K562 (cell line): ENCODE results near the gene RPS6KL1. TPM values are rescaled to one million over a fixed set of nuclear protein-coding genes. Genes with fewer than 3 reads are reported as not detected.
A peak's percentile ranks its signal among the peaks of the same experiment; 100 is the strongest.

Experiments
- ATAC-seq: fragments of 200-7000 bp; cut with Tn5 transposase; 3 replicates; pipeline ENCODE4 v1.9.1; 2020; ENCODE audit warnings: moderate library complexity
- BruUV-seq: library from RNA; stranded (reverse); fragments of 400-500 nt; replicated peaks from 2 replicates; lab custom pipeline; 2021; lab: Mats Ljungman, UMichigan
- CTCF ChIA-PET: fragments of 300-600 bp; formaldehyde crosslinking; extraction: SDS; loops from one replicate; lab custom pipeline; 2021; ENCODE audit warnings: low intra/inter-chr PET ratio; lab: Yijun Ruan, JAX
- POLR2A ChIA-PET: fragments of 300-600, 350-650 bp; sonication (Branson Sonifier 250); formaldehyde crosslinking; extraction: SDS; loops from one replicate; lab custom pipeline; 2021; ENCODE audit warnings: antibody characterized with exemption, inconsistent platforms; lab: Yijun Ruan, JAX
- DNase-seq, 4 experiments: peaks; one replicate each; pipeline versions ENCODE4 v3.0.0 to v3.0.0-alpha.2; 2011 to 2018; ENCODE audit warnings: low spot score in 3 of 4, mixed read lengths in 3 of 4; ENCODE audit errors: extremely low read depth in 1 of 4
- FAIRE-seq: peaks from 2 replicates; lab custom pipeline; 2011; peaks lifted over from hg19 to GRCh38; lab: Jason Lieb, UNC
- H2AFZ ChIP-seq: 2 replicates; pipeline ENCODE4 v1.6.0; 2011; ENCODE audit warnings: low read depth, low read length, control low read depth, inconsistent platforms
- H3K27ac ChIP-seq: fragments of 200-600 bp; 3 replicates; pipeline ENCODE4 v1.8.0; 2011; ENCODE audit warnings: low read depth, mild to moderate bottlenecking, control low read depth, inconsistent platforms, low read length, moderate library complexity, mixed read lengths; ENCODE audit errors: extremely low read depth
- H3K27me3 ChIP-seq, 2 experiments: fragments of 300-600 bp in 1 of 2; 2 replicates in 1 of 2; 3 replicates in 1 of 2; pipeline versions ENCODE4 v1.6.0 to v1.8.0; 2011; ENCODE audit warnings: inconsistent platforms in 2 of 2, low read length in 2 of 2, mild to moderate bottlenecking in 1 of 2, mixed read lengths in 1 of 2, moderate library complexity in 1 of 2; ENCODE audit not compliant: control insufficient read depth in 2 of 2, insufficient read depth in 2 of 2
- H3K36me3 ChIP-seq: fragments of 300-600 bp; 3 replicates; pipeline ENCODE4 v1.8.0; 2011; ENCODE audit warnings: mild to moderate bottlenecking, low read length, inconsistent platforms; ENCODE audit not compliant: control insufficient read depth, insufficient read depth
- H3K4me1 ChIP-seq, 2 experiments: fragments of 200-600 bp in 1 of 2; replicated peaks in 1 of 2; 2 replicates in 1 of 2; 3 replicates in 1 of 2; pipeline versions ENCODE4 v1.5.1 to v1.8.0; 2011; ENCODE audit warnings: inconsistent platforms in 2 of 2, low read length in 2 of 2, mild to moderate bottlenecking in 1 of 2, mixed read lengths in 1 of 2, moderate library complexity in 1 of 2; ENCODE audit not compliant: control insufficient read depth in 2 of 2, insufficient read depth in 2 of 2
- H3K4me2 ChIP-seq: 2 replicates; pipeline ENCODE4 v1.6.1; 2011; ENCODE audit warnings: low read length, control low read depth, inconsistent platforms, mixed read lengths; ENCODE audit not compliant: insufficient read depth
- H3K4me3 ChIP-seq: fragments of 200-600 bp; sonication (generic), shearing (Covaris generic); 2 replicates; pipeline ENCODE4 v1.5.1; 2016; ENCODE audit warnings: control low read depth, inconsistent platforms
- H3K79me2 ChIP-seq: fragments of 200-600 bp; 3 replicates; pipeline ENCODE4 v1.8.0; 2011; ENCODE audit warnings: low read length, inconsistent platforms; ENCODE audit not compliant: control insufficient read depth, insufficient read depth
- H3K9ac ChIP-seq, 2 experiments: 2 replicates each; pipeline versions ENCODE4 v1.6.0 to v1.6.1; 2011; ENCODE audit warnings: low read depth in 2 of 2, low read length in 2 of 2, control low read depth in 1 of 2, inconsistent platforms in 1 of 2, mild to moderate bottlenecking in 1 of 2, mixed read lengths in 1 of 2; ENCODE audit not compliant: insufficient read depth in 1 of 2
- H3K9me1 ChIP-seq: one replicate; pipeline ENCODE4 v1.6.0; 2011; ENCODE audit warnings: inconsistent platforms, mild to moderate bottlenecking, low read length, moderate library complexity; ENCODE audit not compliant: control insufficient read depth, insufficient read depth
- H3K9me3 ChIP-seq: replicated peaks from 2 replicates; pipeline ENCODE4 v1.5.1; 2011; ENCODE audit warnings: low read depth, low read length, inconsistent platforms; ENCODE audit not compliant: control insufficient read depth, insufficient read depth
- H4K20me1 ChIP-seq: replicated peaks from 2 replicates; pipeline ENCODE4 v1.6.1; 2011; ENCODE audit warnings: low read length, inconsistent platforms, mixed read lengths; ENCODE audit not compliant: control insufficient read depth, insufficient read depth
- CBFA2T2 ChIP-seq: fragments of 450-650 bp; conservative IDR thresholded peaks from 2 replicates; pipeline ENCODE4 v1.6.1; 2017; ENCODE audit warnings: mild to moderate bottlenecking
- CBX1 ChIP-seq: sonication (generic); IDR thresholded peaks from 2 replicates; pipeline ENCODE4 v1.6.1; 2016; ENCODE audit warnings: antibody characterized with exemption, low read depth, mild to moderate bottlenecking
- HMG20B ChIP-seq: fragments of 250-450 bp; sonication (Bioruptor Pico); IDR thresholded peaks from 2 replicates; pipeline ENCODE4 v1.5.0; 2021; ENCODE audit warnings: mild to moderate bottlenecking
- HNRNPLL ChIP-seq: fragments of 200-400 bp; formaldehyde crosslinking; IDR thresholded peaks from 2 replicates; pipeline ENCODE4 v1.6.1; 2017; ENCODE audit warnings: low read length, low read depth, mild to moderate bottlenecking; ENCODE audit not compliant: poor library complexity, severe bottlenecking
- NRF1 ChIP-seq, 2 experiments: fragments of 450-650 bp; IDR thresholded peaks in 1 of 2; conservative IDR thresholded peaks in 1 of 2; 2 replicates each; pipeline ENCODE4 v1.6.1; 2014; ENCODE audit warnings: mild to moderate bottlenecking in 2 of 2
- PHB2 ChIP-seq: fragments of 450-650 bp; IDR thresholded peaks from 2 replicates; pipeline ENCODE4 v1.6.1; 2017; ENCODE audit warnings: low read depth
- RFX1 ChIP-seq: fragments of 450-650 bp; IDR thresholded peaks from 2 replicates; pipeline ENCODE4 v1.6.1; 2016; ENCODE audit warnings: mild to moderate bottlenecking, moderate library complexity
- TCF3 ChIP-seq: sonication (generic); formaldehyde crosslinking; IDR thresholded peaks from 2 replicates; pipeline ENCODE4 v1.4.0; 2020; ENCODE audit warnings: mild to moderate bottlenecking, missing genetic modification reagents
- TEAD1 ChIP-seq, 2 experiments: fragments of 450-650 bp in 1 of 2; sonication (generic) in 1 of 2; formaldehyde crosslinking; IDR thresholded peaks; 2 replicates each; pipeline versions ENCODE4 v1.4.0 to v1.8.0; 2020 to 2022; ENCODE audit warnings: mild to moderate bottlenecking in 2 of 2, missing genetic modification reagents in 1 of 2
- ZFP36 ChIP-seq: fragments of 150-350 bp; IDR thresholded peaks from 2 replicates; pipeline ENCODE4 v1.6.1; 2018; ENCODE audit warnings: low read length, low read depth; ENCODE audit not compliant: partially characterized antibody
- WGBS: fragments of 100-300 bp; shearing (Covaris generic); methylation state at CpG from one replicate; pipeline ENCODE4 v1.1.6; 2016; ENCODE audit warnings: low coverage, mixed read lengths; ENCODE audit not compliant: insufficient coverage; ENCODE audit errors: missing lambda C conversion rate; 5-methylcytosine and 5-hydroxymethylcytosine counted together
- in situ Hi-C: fragments of 300-500 bp; cut with MboI; formaldehyde crosslinking; loops from 4 replicates; pipeline ENCODE4 v1.15.0; 2018; ENCODE audit warnings: inconsistent platforms, mixed read lengths
- intact Hi-C: fragments of 100-400 bp; cut with micrococcal nuclease; formaldehyde crosslinking; loops from 2 replicates; pipeline ENCODE4 v1.14.2; 2022
- polyA plus RNA-seq, 8 experiments: library from polyadenylated mRNA; depleted of rRNA in 4 of 8; stranded (reverse) in 5 of 8; unstranded in 3 of 8; fragments of >200 nt; fragmentation: Nextera tagmentation in 2 of 8; fragmentation: Illumina TruSeq in 1 of 8; extraction: Ambion mirVana in 2 of 8; extraction: Trizol in 1 of 8; gene quantifications; 2 replicates each; pipeline versions ENCODE4 v1.2.1 to v1.2.3, GENCODE V29; 2011 to 2014; ENCODE audit warnings: inconsistent platforms in 1 of 8, missing spikeins in 1 of 8
- total RNA-seq, 7 experiments: library from RNA; depleted of rRNA in 6 of 7; stranded (reverse); fragments of >200 nt in 6 of 7; fragmentation: Illumina TruSeq in 2 of 7; extraction: Trizol in 2 of 7; gene quantifications; 2 replicates each; pipeline versions ENCODE4 v1.2.1 to v1.2.3, GENCODE V29; 2011 to 2021; ENCODE audit warnings: low replicate concordance in 1 of 7
- TF ChIP-seq, protein P1 (sequence below): fragments of 450-650 bp; IDR thresholded peaks from 2 replicates; pipeline ENCODE4 v1.6.1; 2016; ENCODE audit warnings: mild to moderate bottlenecking, moderate library complexity

Gene RPS6KL1
- total and polyA plus RNA-seq, 9 of the 15 experiments (the other 6 are each of a cell fraction or from before 2014, with no cell fraction given) = 0.91 to 15.5 (median 8.1) TPM

DNA sequence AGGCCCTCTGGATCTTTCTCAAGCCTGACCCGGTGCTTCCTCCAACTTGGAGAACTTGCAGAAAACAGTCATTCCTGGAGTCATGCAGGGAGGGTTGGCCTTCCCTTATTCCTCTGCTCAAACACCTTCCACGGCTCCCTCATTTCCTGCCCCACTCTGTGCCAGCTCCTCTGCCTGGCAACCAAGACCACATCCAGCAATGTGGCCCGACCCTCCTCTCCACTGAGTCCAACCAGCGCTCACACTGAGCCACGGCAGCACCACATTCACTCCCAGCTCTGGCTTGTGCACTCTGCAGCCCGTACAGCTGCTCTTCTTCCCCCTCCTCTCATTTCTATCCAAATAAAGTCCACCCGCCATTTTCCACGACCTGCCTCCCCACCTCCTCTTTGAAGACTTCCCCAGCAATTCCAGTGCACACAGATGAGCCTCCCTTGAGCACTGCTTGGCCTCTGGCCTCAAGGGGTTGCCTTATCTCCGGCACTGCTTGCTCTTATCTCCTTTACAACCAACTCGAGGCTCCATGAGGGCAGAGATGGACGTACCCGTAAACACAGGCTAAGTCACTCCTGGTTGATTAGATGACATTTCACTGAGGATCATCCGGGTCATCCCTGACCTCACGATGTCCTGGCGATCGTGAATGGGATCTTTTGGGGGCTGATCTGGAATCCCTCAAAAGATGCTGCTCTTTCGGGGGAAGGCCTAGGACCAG is 27.0 kb upstream of the RPS6KL1 start:
- POLR2A ChIA-PET = interaction anchor here (0.6 kb wide), 2 partner anchors 401 to 564 kb away, joined by 3 to 4 read pairs; no protein-coding TSS in a partner anchor
- CTCF ChIA-PET = no interaction called here
- no peak for TF ChIP-seq NRF1 (conservative IDR thresholded peaks at IDR 0.05 in 1 of 2, IDR thresholded peaks at IDR 0.05 in 1 of 2)
- TF ChIP-seq ZFP36 = no peak
- no peak for TF ChIP-seq RFX1
- TF ChIP-seq TCF3 = 0 out of 2 replicates have a peak, but pooled peaks have one; percentile 14
- TF ChIP-seq, protein P1, sequence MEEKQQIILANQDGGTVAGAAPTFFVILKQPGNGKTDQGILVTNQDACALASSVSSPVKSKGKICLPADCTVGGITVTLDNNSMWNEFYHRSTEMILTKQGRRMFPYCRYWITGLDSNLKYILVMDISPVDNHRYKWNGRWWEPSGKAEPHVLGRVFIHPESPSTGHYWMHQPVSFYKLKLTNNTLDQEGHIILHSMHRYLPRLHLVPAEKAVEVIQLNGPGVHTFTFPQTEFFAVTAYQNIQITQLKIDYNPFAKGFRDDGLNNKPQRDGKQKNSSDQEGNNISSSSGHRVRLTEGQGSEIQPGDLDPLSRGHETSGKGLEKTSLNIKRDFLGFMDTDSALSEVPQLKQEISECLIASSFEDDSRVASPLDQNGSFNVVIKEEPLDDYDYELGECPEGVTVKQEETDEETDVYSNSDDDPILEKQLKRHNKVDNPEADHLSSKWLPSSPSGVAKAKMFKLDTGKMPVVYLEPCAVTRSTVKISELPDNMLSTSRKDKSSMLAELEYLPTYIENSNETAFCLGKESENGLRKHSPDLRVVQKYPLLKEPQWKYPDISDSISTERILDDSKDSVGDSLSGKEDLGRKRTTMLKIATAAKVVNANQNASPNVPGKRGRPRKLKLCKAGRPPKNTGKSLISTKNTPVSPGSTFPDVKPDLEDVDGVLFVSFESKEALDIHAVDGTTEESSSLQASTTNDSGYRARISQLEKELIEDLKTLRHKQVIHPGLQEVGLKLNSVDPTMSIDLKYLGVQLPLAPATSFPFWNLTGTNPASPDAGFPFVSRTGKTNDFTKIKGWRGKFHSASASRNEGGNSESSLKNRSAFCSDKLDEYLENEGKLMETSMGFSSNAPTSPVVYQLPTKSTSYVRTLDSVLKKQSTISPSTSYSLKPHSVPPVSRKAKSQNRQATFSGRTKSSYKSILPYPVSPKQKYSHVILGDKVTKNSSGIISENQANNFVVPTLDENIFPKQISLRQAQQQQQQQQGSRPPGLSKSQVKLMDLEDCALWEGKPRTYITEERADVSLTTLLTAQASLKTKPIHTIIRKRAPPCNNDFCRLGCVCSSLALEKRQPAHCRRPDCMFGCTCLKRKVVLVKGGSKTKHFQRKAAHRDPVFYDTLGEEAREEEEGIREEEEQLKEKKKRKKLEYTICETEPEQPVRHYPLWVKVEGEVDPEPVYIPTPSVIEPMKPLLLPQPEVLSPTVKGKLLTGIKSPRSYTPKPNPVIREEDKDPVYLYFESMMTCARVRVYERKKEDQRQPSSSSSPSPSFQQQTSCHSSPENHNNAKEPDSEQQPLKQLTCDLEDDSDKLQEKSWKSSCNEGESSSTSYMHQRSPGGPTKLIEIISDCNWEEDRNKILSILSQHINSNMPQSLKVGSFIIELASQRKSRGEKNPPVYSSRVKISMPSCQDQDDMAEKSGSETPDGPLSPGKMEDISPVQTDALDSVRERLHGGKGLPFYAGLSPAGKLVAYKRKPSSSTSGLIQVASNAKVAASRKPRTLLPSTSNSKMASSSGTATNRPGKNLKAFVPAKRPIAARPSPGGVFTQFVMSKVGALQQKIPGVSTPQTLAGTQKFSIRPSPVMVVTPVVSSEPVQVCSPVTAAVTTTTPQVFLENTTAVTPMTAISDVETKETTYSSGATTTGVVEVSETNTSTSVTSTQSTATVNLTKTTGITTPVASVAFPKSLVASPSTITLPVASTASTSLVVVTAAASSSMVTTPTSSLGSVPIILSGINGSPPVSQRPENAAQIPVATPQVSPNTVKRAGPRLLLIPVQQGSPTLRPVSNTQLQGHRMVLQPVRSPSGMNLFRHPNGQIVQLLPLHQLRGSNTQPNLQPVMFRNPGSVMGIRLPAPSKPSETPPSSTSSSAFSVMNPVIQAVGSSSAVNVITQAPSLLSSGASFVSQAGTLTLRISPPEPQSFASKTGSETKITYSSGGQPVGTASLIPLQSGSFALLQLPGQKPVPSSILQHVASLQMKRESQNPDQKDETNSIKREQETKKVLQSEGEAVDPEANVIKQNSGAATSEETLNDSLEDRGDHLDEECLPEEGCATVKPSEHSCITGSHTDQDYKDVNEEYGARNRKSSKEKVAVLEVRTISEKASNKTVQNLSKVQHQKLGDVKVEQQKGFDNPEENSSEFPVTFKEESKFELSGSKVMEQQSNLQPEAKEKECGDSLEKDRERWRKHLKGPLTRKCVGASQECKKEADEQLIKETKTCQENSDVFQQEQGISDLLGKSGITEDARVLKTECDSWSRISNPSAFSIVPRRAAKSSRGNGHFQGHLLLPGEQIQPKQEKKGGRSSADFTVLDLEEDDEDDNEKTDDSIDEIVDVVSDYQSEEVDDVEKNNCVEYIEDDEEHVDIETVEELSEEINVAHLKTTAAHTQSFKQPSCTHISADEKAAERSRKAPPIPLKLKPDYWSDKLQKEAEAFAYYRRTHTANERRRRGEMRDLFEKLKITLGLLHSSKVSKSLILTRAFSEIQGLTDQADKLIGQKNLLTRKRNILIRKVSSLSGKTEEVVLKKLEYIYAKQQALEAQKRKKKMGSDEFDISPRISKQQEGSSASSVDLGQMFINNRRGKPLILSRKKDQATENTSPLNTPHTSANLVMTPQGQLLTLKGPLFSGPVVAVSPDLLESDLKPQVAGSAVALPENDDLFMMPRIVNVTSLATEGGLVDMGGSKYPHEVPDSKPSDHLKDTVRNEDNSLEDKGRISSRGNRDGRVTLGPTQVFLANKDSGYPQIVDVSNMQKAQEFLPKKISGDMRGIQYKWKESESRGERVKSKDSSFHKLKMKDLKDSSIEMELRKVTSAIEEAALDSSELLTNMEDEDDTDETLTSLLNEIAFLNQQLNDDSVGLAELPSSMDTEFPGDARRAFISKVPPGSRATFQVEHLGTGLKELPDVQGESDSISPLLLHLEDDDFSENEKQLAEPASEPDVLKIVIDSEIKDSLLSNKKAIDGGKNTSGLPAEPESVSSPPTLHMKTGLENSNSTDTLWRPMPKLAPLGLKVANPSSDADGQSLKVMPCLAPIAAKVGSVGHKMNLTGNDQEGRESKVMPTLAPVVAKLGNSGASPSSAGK = no peak
- TF ChIP-seq CBFA2T2 = peak; percentile 32; the same call in 1 of the 2 replicates
- no peak for TF ChIP-seq HNRNPLL
- no peak for TF ChIP-seq PHB2
- TF ChIP-seq HMG20B = no peak
- no peak for TF ChIP-seq TEAD1 (CRISPR knock-in tag; IDR thresholded peaks at IDR 0.05)
- no peak for TF ChIP-seq CBX1

More for the DNA sequence above, 27.0 kb upstream of the RPS6KL1 start:
- DNase-seq (peak in 1 of 4 experiments; percentile 37), ATAC-seq (no peak), FAIRE-seq (peak; percentile 19)
- intact Hi-C loops (loop anchor here (5.0 to 10.0 kb wide), 2 partner anchors 52 to 355 kb away; partner anchors contain the start of gene EIF2B2), in situ Hi-C loops (no loop called here)
- 29% methylated on average over 14 of the region's 17 CpGs for WGBS
- H3K9me3 ChIP-seq = no peaks in the 10 kb centered on the region
- H2AFZ ChIP-seq = no peak overlapping the region
- no peaks in the 10 kb centered on the region for H3K79me2 ChIP-seq
- H3K27ac ChIP-seq = no peak overlapping the region
- no peaks in the 10 kb centered on the region for H3K36me3 ChIP-seq
- H3K9me1 ChIP-seq = no peaks in the 10 kb centered on the region
- H4K20me1 ChIP-seq = no peaks in the 10 kb centered on the region
- no peak overlapping the region for H3K4me3 ChIP-seq
- peaks cover 6 to 51% of the 10 kb centered on the region in 2 experiments; a peak in 3 of 5 replicates for H3K4me1 ChIP-seq
- no peaks in the 10 kb centered on the region for H3K27me3 ChIP-seq
- peak overlapping the region in 1 of 2 experiments; percentile 71; a peak in 2 of 4 replicates for H3K9ac ChIP-seq
- no peak overlapping the region for H3K4me2 ChIP-seq
- no TSS peak for BruUV-seq
